Endothelial cell of umbilical vein (primary cell): ENCODE data around the gene TMEM87A. TPM values are rescaled to one million over a fixed set of nuclear protein-coding genes. Genes with fewer than 3 reads are reported as not detected.
A peak's percentile ranks its signal among the peaks of the same experiment; 100 is the strongest.

Experiments
- BruUV-seq: library from RNA; stranded (reverse); fragments of 400-500 nt; replicated peaks from 2 replicates; lab custom pipeline; 2021; lab: Mats Ljungman, UMichigan
- CTCF ChIA-PET: fragments of 300-600, 350-600 bp; sonication (Branson Sonifier 250); formaldehyde crosslinking; loops from one replicate; lab custom pipeline; 2021; ENCODE audit warnings: antibody characterized with exemption, inconsistent platforms; lab: Charles Lee
- POLR2A ChIA-PET: fragments of 300-600, 350-600 bp; sonication (Branson Sonifier 250); formaldehyde crosslinking; loops from one replicate; lab custom pipeline; 2021; ENCODE audit warnings: antibody characterized with exemption, inconsistent platforms; lab: Charles Lee
- DNase-seq: peaks from one replicate; pipeline ENCODE4 v3.0.0-alpha.2; 2011; ENCODE audit warnings: low read depth, low spot score
- FAIRE-seq: peaks from 2 replicates; lab custom pipeline; 2011; peaks lifted over from hg19 to GRCh38; lab: Jason Lieb, UNC
- H2AFZ ChIP-seq: 2 replicates; pipeline ENCODE4 v1.6.0; 2012; ENCODE audit warnings: low read depth, low read length, control low read depth, inconsistent platforms
- H3K27ac ChIP-seq: 2 replicates; pipeline ENCODE4 v1.5.1; 2011; ENCODE audit warnings: low read depth, mild to moderate bottlenecking, control low read depth, low read length, moderate library complexity; ENCODE audit not compliant: insufficient read depth
- H3K27me3 ChIP-seq, 2 experiments: 2 replicates each; pipeline versions ENCODE4 v1.6.0 to v1.6.1; 2011; ENCODE audit warnings: low read length in 2 of 2, mixed read lengths in 1 of 2; ENCODE audit not compliant: control insufficient read depth in 2 of 2, insufficient read depth in 2 of 2
- H3K36me3 ChIP-seq, 2 experiments: 2 replicates in 1 of 2; 3 replicates in 1 of 2; pipeline ENCODE4 v1.5.1; 2011; ENCODE audit warnings: low read length in 2 of 2, mild to moderate bottlenecking in 1 of 2, moderate library complexity in 1 of 2; ENCODE audit not compliant: control insufficient read depth in 2 of 2, insufficient read depth in 2 of 2; ENCODE audit errors: extremely low read depth in 1 of 2
- H3K4me1 ChIP-seq: 3 replicates; pipeline ENCODE4 v1.5.1; 2011; ENCODE audit warnings: mild to moderate bottlenecking, low read length; ENCODE audit not compliant: control insufficient read depth, insufficient read depth; ENCODE audit errors: extremely low read depth
- H3K4me2 ChIP-seq: 2 replicates; pipeline ENCODE4 v1.6.1; 2011; ENCODE audit warnings: low read length, control low read depth, mixed read lengths; ENCODE audit not compliant: insufficient read depth
- H3K4me3 ChIP-seq, 3 experiments: fragments of 200-600 bp in 1 of 3; sonication (generic), shearing (Covaris generic) in 1 of 3; replicated peaks in 1 of 3; 2 replicates each; pipeline ENCODE4 v1.5.1; 2011 to 2016; ENCODE audit warnings: control low read depth in 3 of 3, low read length in 3 of 3, mild to moderate bottlenecking in 2 of 3, inconsistent platforms in 1 of 3, low read depth in 1 of 3, moderate library complexity in 1 of 3; ENCODE audit not compliant: insufficient read depth in 1 of 3
- H3K79me2 ChIP-seq: 2 replicates; pipeline ENCODE4 v1.6.0; 2012; ENCODE audit warnings: low read length, inconsistent platforms; ENCODE audit not compliant: control insufficient read depth, insufficient read depth
- H3K9ac ChIP-seq: replicated peaks from 2 replicates; pipeline ENCODE3; 2011; ENCODE audit warnings: low read length, control low read depth; ENCODE audit not compliant: insufficient read depth; ENCODE audit errors: extremely low read depth
- H3K9me1 ChIP-seq: replicated peaks from 3 replicates; pipeline ENCODE4 v1.6.0; 2011; ENCODE audit warnings: mild to moderate bottlenecking, low read length; ENCODE audit not compliant: control insufficient read depth, insufficient read depth; ENCODE audit errors: extremely low read depth
- H3K9me3 ChIP-seq: replicated peaks from 2 replicates; pipeline ENCODE4 v1.5.1; 2012; ENCODE audit warnings: low read length, inconsistent platforms; ENCODE audit not compliant: control insufficient read depth, insufficient read depth
- H4K20me1 ChIP-seq: replicated peaks from 2 replicates; pipeline ENCODE3; 2011; ENCODE audit warnings: mild to moderate bottlenecking, low read length; ENCODE audit not compliant: control insufficient read depth, insufficient read depth; ENCODE audit errors: extremely low read depth
- FOS ChIP-seq: IDR thresholded peaks from 2 replicates; pipeline ENCODE4 v1.6.1; 2011; ENCODE audit warnings: mild to moderate bottlenecking, low read length, moderate library complexity, borderline replicate concordance; ENCODE audit not compliant: insufficient read depth
- GATA2 ChIP-seq: IDR thresholded peaks from 2 replicates; pipeline ENCODE4 v1.7.0; 2011; ENCODE audit warnings: low read depth, mild to moderate bottlenecking, moderate library complexity, mixed read lengths, low read length; ENCODE audit not compliant: insufficient read length, insufficient read depth
- JUN ChIP-seq: IDR thresholded peaks from 2 replicates; pipeline ENCODE4 v1.6.1; 2011; ENCODE audit warnings: borderline replicate concordance, low read depth; ENCODE audit not compliant: insufficient read length, insufficient read depth
- dilution Hi-C: fragments of 300-500 bp; cut with MboI; formaldehyde crosslinking; loops from one replicate; pipeline ENCODE4 v1.15.0; 2019; ENCODE audit warnings: low sequenced_read_pairs; ENCODE audit not compliant: extremely low pct_ligation_motif_present
- intact Hi-C: fragments of 100-400 bp; cut with micrococcal nuclease; formaldehyde crosslinking; loops from one replicate; pipeline ENCODE4 v1.10.0; 2022
- polyA plus RNA-seq, 4 experiments: library from polyadenylated mRNA; depleted of rRNA in 3 of 4; stranded (reverse) in 3 of 4; unstranded in 1 of 4; fragments of >200 nt; gene quantifications; 2 replicates each; pipeline versions ENCODE4 v1.2.1 to v1.2.3, GENCODE V29; 2011 to 2012; ENCODE audit warnings: missing spikeins in 1 of 4
- total RNA-seq: library from RNA; stranded (reverse); gene quantifications from 2 replicates; pipeline ENCODE4 v1.2.3, GENCODE V29; 2021
- TF ChIP-seq, protein P1 (sequence below), 2 donors: IDR thresholded peaks; 1 replicate in 1 of 2; 2 replicates in 1 of 2; pipeline ENCODE4 v1.5.1; 2011; ENCODE audit warnings: low read length in 2 of 2, mild to moderate bottlenecking in 2 of 2, moderate library complexity in 2 of 2, control low read depth in 1 of 2, inconsistent platforms in 1 of 2, low read depth in 1 of 2; ENCODE audit not compliant: insufficient read depth in 1 of 2; ENCODE audit errors: extremely low read depth in 1 of 2
- TF ChIP-seq, protein P2 (sequence below): IDR thresholded peaks from 2 replicates; pipeline ENCODE4 v1.6.1; 2011; ENCODE audit not compliant: insufficient read depth, insufficient read length

The TMEM87A gene
- total and polyA plus RNA-seq, 2 donors (not counting 3 experiments of a cell fraction or from before 2014, with no cell fraction given): 22.3 to 41.1 TPM

DNA sequence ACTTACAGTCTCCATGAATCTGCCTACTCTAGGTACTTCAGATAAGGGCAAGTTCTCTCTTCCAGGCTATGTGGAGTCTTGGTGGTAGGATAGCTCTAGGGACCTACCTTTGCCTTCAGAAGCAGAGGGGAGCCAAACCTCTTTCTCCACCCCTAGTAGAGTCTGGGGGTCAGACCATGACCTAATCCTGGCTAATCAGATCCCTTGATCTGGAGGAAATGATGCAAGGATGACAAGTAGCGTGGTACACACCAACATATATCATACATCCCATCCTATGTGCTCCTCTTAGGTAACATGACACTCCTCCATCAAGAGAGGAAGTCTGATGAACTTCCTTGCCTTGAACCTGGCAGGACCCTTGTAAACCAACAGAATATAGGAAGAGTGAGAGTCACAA, 101.4 kb downstream of the TMEM87A start:
- intact Hi-C loops (no loop called here), dilution Hi-C loops (no loop called here)
- peaks cover 18% of the 10 kb centered on the region for H3K4me1 ChIP-seq
- no peaks in the 10 kb centered on the region for H3K9me3 ChIP-seq
- no peak overlapping the region for H3K9ac ChIP-seq
- H3K36me3 ChIP-seq: peaks cover 12 to 21% of the 10 kb centered on the region in 2 experiments
- POLR2A ChIA-PET: no interaction called here
- TF ChIP-seq, protein P1, sequence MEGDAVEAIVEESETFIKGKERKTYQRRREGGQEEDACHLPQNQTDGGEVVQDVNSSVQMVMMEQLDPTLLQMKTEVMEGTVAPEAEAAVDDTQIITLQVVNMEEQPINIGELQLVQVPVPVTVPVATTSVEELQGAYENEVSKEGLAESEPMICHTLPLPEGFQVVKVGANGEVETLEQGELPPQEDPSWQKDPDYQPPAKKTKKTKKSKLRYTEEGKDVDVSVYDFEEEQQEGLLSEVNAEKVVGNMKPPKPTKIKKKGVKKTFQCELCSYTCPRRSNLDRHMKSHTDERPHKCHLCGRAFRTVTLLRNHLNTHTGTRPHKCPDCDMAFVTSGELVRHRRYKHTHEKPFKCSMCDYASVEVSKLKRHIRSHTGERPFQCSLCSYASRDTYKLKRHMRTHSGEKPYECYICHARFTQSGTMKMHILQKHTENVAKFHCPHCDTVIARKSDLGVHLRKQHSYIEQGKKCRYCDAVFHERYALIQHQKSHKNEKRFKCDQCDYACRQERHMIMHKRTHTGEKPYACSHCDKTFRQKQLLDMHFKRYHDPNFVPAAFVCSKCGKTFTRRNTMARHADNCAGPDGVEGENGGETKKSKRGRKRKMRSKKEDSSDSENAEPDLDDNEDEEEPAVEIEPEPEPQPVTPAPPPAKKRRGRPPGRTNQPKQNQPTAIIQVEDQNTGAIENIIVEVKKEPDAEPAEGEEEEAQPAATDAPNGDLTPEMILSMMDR (IDR thresholded peaks at IDR 0.05; ENCODE audit: extremely low read depth in 1 of 2, insufficient read depth in 1 of 2, low read depth in 1 of 2, low read length in 2 of 2): no peak
- TF ChIP-seq GATA2: peak; percentile 64
- DNase-seq (no peak), FAIRE-seq (no peak)
- no peak overlapping the region for H3K27ac ChIP-seq
- no peaks in the 10 kb centered on the region for H4K20me1 ChIP-seq
- no peak overlapping the region for H3K4me3 ChIP-seq
- CTCF ChIA-PET: interaction anchor here (0.9 kb wide), 1 partner anchor 8 kb away, joined by 3 read pairs; no protein-coding TSS in a partner anchor
- H3K79me2 ChIP-seq: no peaks in the 10 kb centered on the region
- BruUV-seq: no TSS peak
- H3K9me1 ChIP-seq: no peaks in the 10 kb centered on the region
- H3K27me3 ChIP-seq: no peaks in the 10 kb centered on the region
- H3K4me2 ChIP-seq: no peak overlapping the region
- no peak overlapping the region for H2AFZ ChIP-seq

DNA sequence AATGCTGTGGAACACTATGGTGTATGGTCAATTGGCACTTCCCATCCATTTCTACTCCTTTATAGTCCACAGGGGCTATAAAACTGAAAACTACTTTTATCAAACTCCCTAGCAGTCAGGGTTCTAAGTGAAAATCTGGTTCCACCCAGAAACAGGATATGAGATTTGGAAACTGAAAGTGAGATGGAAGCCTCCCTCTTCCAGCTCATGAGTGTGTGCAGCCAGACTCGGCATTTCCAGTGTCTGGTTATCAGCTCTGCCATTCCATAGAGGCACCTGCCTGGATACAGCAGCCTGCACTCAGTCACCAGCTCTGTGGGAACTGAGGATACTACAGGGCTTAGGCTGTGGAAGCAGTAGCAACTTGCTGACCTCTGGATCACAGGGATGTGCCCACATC, 102.1 kb downstream of the TMEM87A start:
- no peak overlapping the region for H3K4me2 ChIP-seq
- H3K79me2 ChIP-seq: no peaks in the 10 kb centered on the region
- dilution Hi-C loops (no loop called here), intact Hi-C loops (no loop called here)
- H3K4me3 ChIP-seq: no peak overlapping the region
- FAIRE-seq (no peak), DNase-seq (no peak)
- H3K9ac ChIP-seq: no peak overlapping the region
- no peaks in the 10 kb centered on the region for H3K27me3 ChIP-seq
- H3K27ac ChIP-seq: no peak overlapping the region
- H3K9me1 ChIP-seq: no peaks in the 10 kb centered on the region
- POLR2A ChIA-PET: interaction anchor here (0.7 kb wide), 1 partner anchor 206 kb away, joined by 7 read pairs; no protein-coding TSS in a partner anchor
- TF ChIP-seq FOS (no peak), GATA2 (no peak), JUN (no peak)
- TF ChIP-seq, protein P2, sequence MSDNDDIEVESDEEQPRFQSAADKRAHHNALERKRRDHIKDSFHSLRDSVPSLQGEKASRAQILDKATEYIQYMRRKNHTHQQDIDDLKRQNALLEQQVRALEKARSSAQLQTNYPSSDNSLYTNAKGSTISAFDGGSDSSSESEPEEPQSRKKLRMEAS: no peak
- H2AFZ ChIP-seq: no peak overlapping the region
- no peaks in the 10 kb centered on the region for H4K20me1 ChIP-seq
- CTCF ChIA-PET: no interaction called here
- H3K36me3 ChIP-seq: peaks cover 13 to 27% of the 10 kb centered on the region in 2 experiments
- H3K4me1 ChIP-seq: peaks cover 18% of the 10 kb centered on the region
- H3K9me3 ChIP-seq: no peaks in the 10 kb centered on the region
- BruUV-seq: no TSS peak
